ENCODE measurements around the gene MEIOB.
A peak's percentile ranks its signal among the peaks of the same experiment; 100 is the strongest.

The MEIOB gene

GRCh38 chr16:1812732-1813163 lies 59.2 kb downstream of the MEIOB start (continued):
- TF ChIP-seq ZSCAN16 (tag by site-specific recombination; IDR thresholded peaks at IDR 0.05) (no peak), KLF1 (tag by site-specific recombination; IDR thresholded peaks at IDR 0.05) (peak; percentile 93), SP7 (tag by site-specific recombination; IDR thresholded peaks at IDR 0.05) (0 out of 2 replicates have a peak, but pooled peaks have one; percentile 44), ZNF311 (tag by site-specific recombination; IDR thresholded peaks at IDR 0.05; ENCODE audit: borderline replicate concordance) (no peak), ZBTB7A (tag by site-specific recombination; IDR thresholded peaks at IDR 0.05; ENCODE audit: low read depth) (no peak), ZNF658 (tag by site-specific recombination; IDR thresholded peaks at IDR 0.05) (no peak), ZNF133 (tag by site-specific recombination; IDR thresholded peaks at IDR 0.05) (no peak), GLIS2 (tag by site-specific recombination; IDR thresholded peaks at IDR 0.05) (peak; percentile 56; the same call in 1 of the 2 replicates), ZNF426 (tag by site-specific recombination; IDR thresholded peaks at IDR 0.05) (no peak), SP3 (tag by site-specific recombination; IDR thresholded peaks at IDR 0.05) (peak; percentile 48; the same call in 1 of the 2 replicates), KLF17 (tag by site-specific recombination; IDR thresholded peaks at IDR 0.05) (peak; percentile 96), ZBTB6 (tag by site-specific recombination; IDR thresholded peaks at IDR 0.05) (peak; percentile 97), ZNF529 (tag by site-specific recombination; IDR thresholded peaks at IDR 0.05; ENCODE audit: insufficient replicate concordance) (no peak), ZNF341 (tag by site-specific recombination; IDR thresholded peaks at IDR 0.05; ENCODE audit: low read depth) (0 out of 2 replicates have a peak, but pooled peaks have one; percentile 12), ZNF350 (tag by site-specific recombination; IDR thresholded peaks at IDR 0.05) (no peak), ZNF2 (tag by site-specific recombination; IDR thresholded peaks at IDR 0.05) (no peak), ZNF157 (tag by site-specific recombination; IDR thresholded peaks at IDR 0.05) (no peak), ZNF391 (tag by site-specific recombination; IDR thresholded peaks at IDR 0.05; ENCODE audit: borderline replicate concordance, low read depth) (no peak), KLF16 (tag by site-specific recombination; IDR thresholded peaks at IDR 0.05) (peak; percentile 62; the same call in 1 of the 2 replicates), ZNF37A (tag by site-specific recombination; IDR thresholded peaks at IDR 0.05) (no peak), GLI4 (tag by site-specific recombination; IDR thresholded peaks at IDR 0.05) (no peak), KLF8 (tag by site-specific recombination; IDR thresholded peaks at IDR 0.05) (no peak), ZFP37 (tag by site-specific recombination; IDR thresholded peaks at IDR 0.05) (no peak)
- TF ChIP-seq, protein P1, sequence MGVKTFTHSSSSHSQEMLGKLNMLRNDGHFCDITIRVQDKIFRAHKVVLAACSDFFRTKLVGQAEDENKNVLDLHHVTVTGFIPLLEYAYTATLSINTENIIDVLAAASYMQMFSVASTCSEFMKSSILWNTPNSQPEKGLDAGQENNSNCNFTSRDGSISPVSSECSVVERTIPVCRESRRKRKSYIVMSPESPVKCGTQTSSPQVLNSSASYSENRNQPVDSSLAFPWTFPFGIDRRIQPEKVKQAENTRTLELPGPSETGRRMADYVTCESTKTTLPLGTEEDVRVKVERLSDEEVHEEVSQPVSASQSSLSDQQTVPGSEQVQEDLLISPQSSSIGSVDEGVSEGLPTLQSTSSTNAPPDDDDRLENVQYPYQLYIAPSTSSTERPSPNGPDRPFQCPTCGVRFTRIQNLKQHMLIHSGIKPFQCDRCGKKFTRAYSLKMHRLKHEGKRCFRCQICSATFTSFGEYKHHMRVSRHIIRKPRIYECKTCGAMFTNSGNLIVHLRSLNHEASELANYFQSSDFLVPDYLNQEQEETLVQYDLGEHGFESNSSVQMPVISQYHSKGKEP (tag by site-specific recombination; IDR thresholded peaks at IDR 0.05) = 0 out of 2 replicates have a peak, but pooled peaks have one; percentile 0
- TF ChIP-seq, protein P2, sequence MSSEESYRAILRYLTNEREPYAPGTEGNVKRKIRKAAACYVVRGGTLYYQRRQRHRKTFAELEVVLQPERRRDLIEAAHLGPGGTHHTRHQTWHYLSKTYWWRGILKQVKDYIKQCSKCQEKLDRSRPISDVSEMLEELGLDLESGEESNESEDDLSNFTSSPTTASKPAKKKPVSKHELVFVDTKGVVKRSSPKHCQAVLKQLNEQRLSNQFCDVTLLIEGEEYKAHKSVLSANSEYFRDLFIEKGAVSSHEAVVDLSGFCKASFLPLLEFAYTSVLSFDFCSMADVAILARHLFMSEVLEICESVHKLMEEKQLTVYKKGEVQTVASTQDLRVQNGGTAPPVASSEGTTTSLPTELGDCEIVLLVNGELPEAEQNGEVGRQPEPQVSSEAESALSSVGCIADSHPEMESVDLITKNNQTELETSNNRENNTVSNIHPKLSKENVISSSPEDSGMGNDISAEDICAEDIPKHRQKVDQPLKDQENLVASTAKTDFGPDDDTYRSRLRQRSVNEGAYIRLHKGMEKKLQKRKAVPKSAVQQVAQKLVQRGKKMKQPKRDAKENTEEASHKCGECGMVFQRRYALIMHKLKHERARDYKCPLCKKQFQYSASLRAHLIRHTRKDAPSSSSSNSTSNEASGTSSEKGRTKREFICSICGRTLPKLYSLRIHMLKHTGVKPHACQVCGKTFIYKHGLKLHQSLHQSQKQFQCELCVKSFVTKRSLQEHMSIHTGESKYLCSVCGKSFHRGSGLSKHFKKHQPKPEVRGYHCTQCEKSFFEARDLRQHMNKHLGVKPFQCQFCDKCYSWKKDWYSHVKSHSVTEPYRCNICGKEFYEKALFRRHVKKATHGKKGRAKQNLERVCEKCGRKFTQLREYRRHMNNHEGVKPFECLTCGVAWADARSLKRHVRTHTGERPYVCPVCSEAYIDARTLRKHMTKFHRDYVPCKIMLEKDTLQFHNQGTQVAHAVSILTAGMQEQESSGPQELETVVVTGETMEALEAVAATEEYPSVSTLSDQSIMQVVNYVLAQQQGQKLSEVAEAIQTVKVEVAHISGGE (tag by site-specific recombination; conservative IDR thresholded peaks at IDR 0.05; ENCODE audit: low read depth) = no peak
- TF ChIP-seq, protein P3, sequence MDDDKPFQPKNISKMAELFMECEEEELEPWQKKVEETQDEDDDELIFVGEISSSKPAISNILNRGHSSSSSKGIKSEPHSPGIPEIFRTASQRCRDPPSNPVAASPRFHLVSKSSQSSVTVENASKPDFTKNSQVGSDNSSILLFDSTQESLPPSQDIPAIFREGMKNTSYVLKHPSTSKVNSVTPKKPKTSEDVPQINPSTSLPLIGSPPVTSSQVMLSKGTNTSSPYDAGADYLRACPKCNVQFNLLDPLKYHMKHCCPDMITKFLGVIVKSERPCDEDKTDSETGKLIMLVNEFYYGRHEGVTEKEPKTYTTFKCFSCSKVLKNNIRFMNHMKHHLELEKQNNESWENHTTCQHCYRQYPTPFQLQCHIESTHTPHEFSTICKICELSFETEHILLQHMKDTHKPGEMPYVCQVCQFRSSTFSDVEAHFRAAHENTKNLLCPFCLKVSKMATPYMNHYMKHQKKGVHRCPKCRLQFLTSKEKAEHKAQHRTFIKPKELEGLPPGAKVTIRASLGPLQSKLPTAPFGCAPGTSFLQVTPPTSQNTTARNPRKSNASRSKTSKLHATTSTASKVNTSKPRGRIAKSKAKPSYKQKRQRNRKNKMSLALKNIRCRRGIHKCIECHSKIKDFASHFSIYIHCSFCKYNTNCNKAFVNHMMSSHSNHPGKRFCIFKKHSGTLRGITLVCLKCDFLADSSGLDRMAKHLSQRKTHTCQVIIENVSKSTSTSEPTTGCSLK (tag by site-specific recombination; IDR thresholded peaks at IDR 0.05) = no peak
- TF ChIP-seq, protein P4, sequence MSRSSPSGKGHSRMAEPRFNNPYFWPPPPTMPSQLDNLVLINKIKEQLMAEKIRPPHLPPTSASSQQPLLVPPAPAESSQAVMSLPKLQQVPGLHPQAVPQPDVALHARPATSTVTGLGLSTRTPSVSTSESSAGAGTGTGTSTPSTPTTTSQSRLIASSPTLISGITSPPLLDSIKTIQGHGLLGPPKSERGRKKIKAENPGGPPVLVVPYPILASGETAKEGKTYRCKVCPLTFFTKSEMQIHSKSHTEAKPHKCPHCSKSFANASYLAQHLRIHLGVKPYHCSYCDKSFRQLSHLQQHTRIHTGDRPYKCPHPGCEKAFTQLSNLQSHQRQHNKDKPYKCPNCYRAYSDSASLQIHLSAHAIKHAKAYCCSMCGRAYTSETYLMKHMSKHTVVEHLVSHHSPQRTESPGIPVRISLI (tag by site-specific recombination; IDR thresholded peaks at IDR 0.05) = no peak
- TF ChIP-seq, protein P5, sequence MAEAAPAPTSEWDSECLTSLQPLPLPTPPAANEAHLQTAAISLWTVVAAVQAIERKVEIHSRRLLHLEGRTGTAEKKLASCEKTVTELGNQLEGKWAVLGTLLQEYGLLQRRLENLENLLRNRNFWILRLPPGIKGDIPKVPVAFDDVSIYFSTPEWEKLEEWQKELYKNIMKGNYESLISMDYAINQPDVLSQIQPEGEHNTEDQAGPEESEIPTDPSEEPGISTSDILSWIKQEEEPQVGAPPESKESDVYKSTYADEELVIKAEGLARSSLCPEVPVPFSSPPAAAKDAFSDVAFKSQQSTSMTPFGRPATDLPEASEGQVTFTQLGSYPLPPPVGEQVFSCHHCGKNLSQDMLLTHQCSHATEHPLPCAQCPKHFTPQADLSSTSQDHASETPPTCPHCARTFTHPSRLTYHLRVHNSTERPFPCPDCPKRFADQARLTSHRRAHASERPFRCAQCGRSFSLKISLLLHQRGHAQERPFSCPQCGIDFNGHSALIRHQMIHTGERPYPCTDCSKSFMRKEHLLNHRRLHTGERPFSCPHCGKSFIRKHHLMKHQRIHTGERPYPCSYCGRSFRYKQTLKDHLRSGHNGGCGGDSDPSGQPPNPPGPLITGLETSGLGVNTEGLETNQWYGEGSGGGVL (tag by site-specific recombination; IDR thresholded peaks at IDR 0.05) = no peak
